Erythroblast (primary cell): ENCODE measurements around the gene RBM45.

Source experiments
- GATA1 ChIP-seq: IDR thresholded peaks from 2 replicates; pipeline ENCODE4 v1.6.1; 2011; ENCODE audit warnings: low read depth, mild to moderate bottlenecking, control low read depth, low read length, moderate library complexity
- POLR2A ChIP-seq: IDR thresholded peaks from 2 replicates; pipeline ENCODE4 v1.6.1; 2011; ENCODE audit warnings: mild to moderate bottlenecking, low read length

DNA sequence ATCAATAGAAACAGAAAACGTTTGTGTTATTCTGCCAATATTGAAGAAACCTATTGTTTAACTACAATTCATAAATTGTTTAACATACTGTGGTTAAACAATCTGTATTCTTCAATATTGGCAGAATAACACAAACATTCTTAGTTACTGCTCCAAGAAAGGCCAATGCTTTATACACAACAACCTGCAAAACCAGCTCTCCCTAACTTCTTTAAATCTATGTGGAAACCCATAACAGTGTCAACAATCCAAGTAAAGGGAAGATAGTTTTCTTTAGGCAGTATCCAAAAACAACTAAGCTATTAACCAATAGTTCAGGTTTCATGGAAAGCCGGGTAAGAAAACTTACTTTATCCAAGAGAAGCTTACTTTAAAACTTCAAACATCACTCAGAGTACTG, 6.2 kb upstream of the RBM45 start:
- TF ChIP-seq POLR2A: no peak
- no peak for TF ChIP-seq GATA1
